ENCODE measurements around the gene CACNA1C.
"Not testable (repeated sequence)": the region's sequence is repeated elsewhere in the genome, so short reads cannot be mapped to it uniquely, and the experiment has no call there.

CACNA1C gene

GRCh38 chr12:2112401-2112800, 59.6 kb downstream of the CACNA1C start:
- DNase-seq: peak in 1 of 14 donors; percentile 25

- peak in 3 of 14 donors; percentile 9 to 89 (median 14) for DNase-seq
Measured at GRCh38 chr12:2113119-2113912, 60.5 kb downstream of the CACNA1C start.

GRCh38 chr12:2114071-2114470, 61.3 kb downstream of the CACNA1C start:
- no peak for DNase-seq

GRCh38 chr12:2115101-2115845, 62.5 kb downstream of the CACNA1C start:
- no peak for DNase-seq

GRCh38 chr12:2117541-2117940, 64.8 kb downstream of the CACNA1C start:
- DNase-seq: no peak

- DNase-seq: no peak
Measured at GRCh38 chr12:2118061-2118460, 65.3 kb downstream of the CACNA1C start.

- DNase-seq: no peak
Measured at GRCh38 chr12:2118481-2119255, 65.9 kb downstream of the CACNA1C start.

GRCh38 chr12:2119266-2119665, 66.5 kb downstream of the CACNA1C start:
- DNase-seq: no peak

GRCh38 chr12:2120982-2121758, 68.4 kb downstream of the CACNA1C start:
- no peak for DNase-seq

- peak in 1 of 14 donors; percentile 16 for DNase-seq
Measured at GRCh38 chr12:2124466-2125023, 71.8 kb downstream of the CACNA1C start.

- no peak for DNase-seq
Measured at GRCh38 chr12:2125651-2126522, 73.1 kb downstream of the CACNA1C start.

GRCh38 chr12:2126676-2127406, 74.1 kb downstream of the CACNA1C start:
- DNase-seq: no peak

GRCh38 chr12:2129076-2129475, 76.3 kb downstream of the CACNA1C start:
- DNase-seq: no peak

- DNase-seq: not testable (repeated sequence)
Measured at GRCh38 chr12:2135661-2136418, 83.1 kb downstream of the CACNA1C start.

GRCh38 chr12:2136901-2137300, 84.1 kb downstream of the CACNA1C start:
- no peak for DNase-seq

GRCh38 chr12:2137711-2138110, 84.9 kb downstream of the CACNA1C start:
- DNase-seq: peak in 1 of 14 donors; percentile 60

- DNase-seq: no peak
Measured at GRCh38 chr12:2138294-2138693, 85.5 kb downstream of the CACNA1C start.

- no peak for DNase-seq
Measured at GRCh38 chr12:2138871-2139308, 86.1 kb downstream of the CACNA1C start.

- no peak for DNase-seq
Measured at GRCh38 chr12:2139651-2140050, 86.9 kb downstream of the CACNA1C start.
